NCI-H1436 (cell line): ENCODE data around the gene KRTAP5-10.
"Not testable (repeated sequence)": the region's sequence is repeated elsewhere in the genome, so short reads cannot be mapped to it uniquely, and the experiment has no call there.

ENCODE experiments used
- DNase-seq: peaks from one replicate; lab custom pipeline; 2025; lab: John Stamatoyannopoulos, UW

Gene KRTAP5-10

DNA sequence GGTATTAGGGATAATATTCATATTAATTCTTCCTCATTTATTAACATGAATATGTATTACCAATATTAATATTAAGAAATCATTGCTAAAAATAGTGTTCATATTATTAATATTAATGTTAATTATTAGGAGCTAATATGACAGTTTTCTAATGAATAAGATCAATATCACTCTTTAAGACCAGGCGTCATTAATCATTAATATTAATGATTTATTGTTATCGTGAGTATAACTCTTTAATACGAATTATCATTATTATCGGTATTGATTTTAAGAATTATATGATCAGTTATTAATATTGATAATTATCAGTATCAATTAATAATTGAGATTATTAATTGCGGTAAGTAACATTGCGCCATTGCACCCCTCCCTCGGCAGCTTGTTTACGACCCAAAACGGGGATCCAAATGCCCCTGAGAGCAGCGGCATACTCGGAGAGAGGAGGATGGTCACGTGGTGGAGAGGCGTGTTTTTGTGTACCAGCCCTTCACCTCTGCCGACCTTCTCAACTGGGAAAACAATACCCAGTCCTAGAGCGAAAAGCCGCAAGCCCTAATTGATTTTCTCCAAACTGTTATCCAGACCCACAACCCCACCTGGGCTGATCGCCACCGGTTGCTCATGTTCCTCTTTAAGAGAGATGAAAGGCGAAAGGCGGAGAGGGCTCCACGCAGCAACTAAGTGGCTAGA is 46.0 kb downstream of the KRTAP5-10 start:
- DNase-seq: not testable (repeated sequence)

DNA sequence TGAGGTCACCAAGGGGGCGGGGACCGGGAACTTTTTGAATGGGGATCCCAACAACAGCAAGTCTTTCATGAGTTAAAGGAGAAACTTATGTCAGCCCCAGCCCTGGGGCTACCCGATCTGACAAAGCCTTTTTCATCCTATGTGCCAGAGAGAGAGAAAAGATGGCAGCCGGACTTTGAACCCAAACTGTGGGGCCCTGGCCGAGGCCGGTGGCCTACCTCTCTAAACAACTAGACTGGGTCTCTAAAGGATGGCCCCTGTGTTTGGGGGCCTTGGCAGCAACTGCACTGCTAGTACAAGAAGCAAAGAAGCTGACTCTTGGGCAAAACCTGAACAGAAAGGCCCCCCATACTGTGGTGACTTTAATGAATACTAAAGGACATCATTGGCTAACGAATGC is 48.6 kb downstream of the KRTAP5-10 start:
- not testable (repeated sequence) for DNase-seq

DNA sequence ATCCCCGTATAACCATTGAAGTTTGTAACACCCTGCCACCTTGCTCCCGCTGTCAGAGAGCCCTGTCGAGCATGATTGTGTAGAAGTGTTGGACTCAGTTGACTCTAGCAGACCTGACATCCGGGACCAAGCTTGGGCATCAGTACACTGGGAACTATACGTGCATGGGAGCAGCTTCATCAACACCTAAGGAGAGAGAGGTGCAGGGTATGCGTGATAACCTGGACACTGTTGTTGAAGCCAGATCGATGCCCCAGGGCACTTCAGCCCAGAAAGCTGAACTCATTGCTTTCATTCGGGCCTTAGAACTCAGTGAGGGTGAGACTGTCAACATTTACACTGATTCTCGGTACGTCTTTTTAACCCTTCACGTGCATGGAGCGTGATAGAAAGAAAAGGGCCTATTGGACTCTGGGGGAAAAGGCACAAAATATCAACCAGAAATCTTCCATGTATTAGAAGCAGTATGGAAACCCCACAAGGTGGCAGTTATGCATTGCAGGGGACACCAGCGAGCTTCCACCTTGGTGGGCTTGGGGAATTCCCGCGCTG is 49.1 kb downstream of the KRTAP5-10 start:
- DNase-seq: not testable (repeated sequence)

DNA sequence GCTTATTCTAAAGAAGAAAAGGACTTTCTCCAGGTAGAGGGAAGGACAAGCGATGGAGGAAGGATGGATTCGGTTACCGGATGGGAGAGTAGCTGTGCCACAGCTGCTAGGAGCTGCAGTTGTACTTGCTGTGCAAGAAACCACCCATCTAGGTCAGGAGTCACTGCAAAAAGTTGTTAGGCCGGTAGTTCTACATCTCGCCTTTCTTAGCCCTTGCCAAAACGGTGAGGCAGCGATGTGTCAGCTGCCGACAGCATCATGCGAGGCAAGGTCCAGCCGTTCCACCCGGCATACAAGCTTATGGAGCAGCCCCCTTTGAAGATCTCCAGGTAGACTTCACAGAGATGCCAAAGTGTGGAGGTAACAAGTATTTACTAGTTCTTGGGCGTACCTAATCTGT is 49.6 kb downstream of the KRTAP5-10 start:
- DNase-seq: not testable (repeated sequence)
